GM23248 (cell line): ENCODE data around the gene DOK5. TPM values are rescaled to one million over a fixed set of nuclear protein-coding genes. Genes with fewer than 3 reads are reported as not detected.

Source experiments
- DNase-seq: peaks from one replicate; pipeline ENCODE4 v3.0.0-alpha.2; 2015
- H2AFZ ChIP-seq: fragments of 200-600 bp; sonication (generic); 2 replicates; pipeline ENCODE4 v1.6.1; 2016; ENCODE audit warnings: antibody characterized with exemption
- H3F3A ChIP-seq: fragments of 200-600 bp; sonication (generic); 2 replicates; pipeline ENCODE4 v1.6.1; 2016; ENCODE audit warnings: mild to moderate bottlenecking, antibody characterized with exemption, mixed run types; ENCODE audit not compliant: insufficient read depth
- H3K27ac ChIP-seq: fragments of 200-600 bp; sonication (generic); 2 replicates; pipeline ENCODE4 v1.5.1; 2016; ENCODE audit warnings: mild to moderate bottlenecking
- H3K27me3 ChIP-seq: fragments of 200-600 bp; sonication (generic); replicated peaks from 2 replicates; pipeline ENCODE4 v1.6.1; 2016; ENCODE audit warnings: mild to moderate bottlenecking; ENCODE audit not compliant: insufficient read depth
- H3K36me3 ChIP-seq: fragments of 200-600 bp; sonication (generic); 2 replicates; pipeline ENCODE4 v1.6.1; 2016; ENCODE audit warnings: low read depth, mild to moderate bottlenecking
- H3K4me1 ChIP-seq: fragments of 200-600 bp; sonication (generic); 2 replicates; pipeline ENCODE4 v1.6.1; 2016; ENCODE audit warnings: mild to moderate bottlenecking; ENCODE audit not compliant: insufficient read depth
- H3K4me2 ChIP-seq: fragments of 200-600 bp; sonication (generic); one replicate; pipeline ENCODE4 v1.6.1; 2016; ENCODE audit warnings: mild to moderate bottlenecking; ENCODE audit not compliant: unreplicated experiment
- H3K4me3 ChIP-seq: fragments of 200-600 bp; sonication (generic); 2 replicates; pipeline ENCODE4 v1.5.1; 2016; ENCODE audit warnings: mild to moderate bottlenecking
- H3K79me2 ChIP-seq: fragments of 200-600 bp; sonication (generic); 2 replicates; pipeline ENCODE4 v1.6.1; 2016; ENCODE audit warnings: mild to moderate bottlenecking; ENCODE audit not compliant: insufficient read depth
- H3K9ac ChIP-seq: fragments of 200-600 bp; sonication (generic); 2 replicates; pipeline ENCODE4 v1.6.1; 2016; ENCODE audit warnings: mild to moderate bottlenecking
- H3K9me2 ChIP-seq: fragments of 200-600 bp; sonication (generic); 2 replicates; pipeline ENCODE4 v1.6.1; 2016; ENCODE audit warnings: mixed run types, mild to moderate bottlenecking, moderate library complexity; ENCODE audit not compliant: insufficient read depth
- H3K9me3 ChIP-seq: fragments of 200-600 bp; sonication (generic); one replicate; pipeline ENCODE4 v1.6.1; 2017; ENCODE audit warnings: low read depth
- H4K20me1 ChIP-seq: fragments of 200-600 bp; sonication (generic); 2 replicates; pipeline ENCODE4 v1.6.0; 2016; ENCODE audit not compliant: insufficient read depth
- EZH2 ChIP-seq: fragments of 200-600 bp; sonication (generic); IDR thresholded peaks from 2 replicates; pipeline ENCODE4 v1.6.1; 2018; ENCODE audit warnings: antibody characterized with exemption, mild to moderate bottlenecking; ENCODE audit not compliant: insufficient read depth, poor library complexity, severe bottlenecking
- EZH2phosphoT487 ChIP-seq: fragments of 200-600 bp; sonication (generic); IDR thresholded peaks from 2 replicates; pipeline ENCODE4 v1.6.1; 2018; ENCODE audit warnings: antibody characterized with exemption, moderate library complexity, mild to moderate bottlenecking, low read depth; ENCODE audit not compliant: insufficient read depth
- WGBS, 2 experiments: methylation state at CpG; one replicate each; pipeline ENCODE4 v1.1.6; 2015 to 2017; ENCODE audit warnings: low lambda C conversion rate in 2 of 2, low coverage in 1 of 2; ENCODE audit errors: missing lambda C conversion rate in 2 of 2; 5-methylcytosine and 5-hydroxymethylcytosine counted together
- in situ Hi-C: fragments of 300-500 bp; cut with MboI; formaldehyde crosslinking; loops from 2 replicates; pipeline ENCODE4 v1.15.0; 2020
- polyA plus RNA-seq: library from polyadenylated mRNA; unstranded; fragments of >200 nt; fragmentation: Nextera tagmentation; extraction: Ambion mirVana; gene quantifications from 2 replicates; pipeline ENCODE4 v1.2.1, GENCODE V29; 2016
- total RNA-seq: library from RNA; depleted of rRNA; stranded (reverse); fragments of >200 nt; shearing (Covaris generic); gene quantifications from 2 replicates; pipeline ENCODE4 v1.2.3, GENCODE V29; 2014

The DOK5 gene
- total and polyA plus RNA-seq, 2 experiments from 2014 or later: 10.8 to 16.1 TPM

GRCh38 chr20:54566031-54566688, 90.8 kb downstream of the DOK5 start:
- 40 to 47% methylated on average over 5 of the region's 5 CpGs for WGBS, 2 experiments
- in situ Hi-C loops: no loop called here
- Histone ChIP-seq H3K9ac (no peak overlapping the region), H3K4me2 (peak overlapping the region; percentile 21), H3K79me2 (no peaks in the 10 kb centered on the region), H3K9me2 (no peaks in the 10 kb centered on the region), H3K4me1 (peaks cover 9% of the 10 kb centered on the region; the same call in 1 of the 2 replicates), H3K4me3 (no peak overlapping the region), H2AFZ (no peak overlapping the region), H3K36me3 (no peaks in the 10 kb centered on the region), H3K27ac (peak overlapping the region; percentile 38; the same call in 1 of the 2 replicates), H3K27me3 (no peaks in the 10 kb centered on the region), H4K20me1 (no peaks in the 10 kb centered on the region), H3K9me3 (no peaks in the 10 kb centered on the region), H3F3A (peaks cover 10% of the 10 kb centered on the region; the same call in 1 of the 2 replicates)
- TF ChIP-seq EZH2: no peak
- TF ChIP-seq EZH2phosphoT487: no peak
- peak; percentile 50 for DNase-seq

- no peak overlapping the region for H3K9ac ChIP-seq
Observed at GRCh38 chr20:54570561-54570960, 95.2 kb downstream of the DOK5 start.

GRCh38 chr20:54572665-54573435, 97.5 kb downstream of the DOK5 start:
- 90 to 94% methylated on average over 8 of the region's 8 CpGs for WGBS, 2 experiments

More at GRCh38 chr20:54570561-54570960, 95.2 kb downstream of the DOK5 start:
- Histone ChIP-seq H3K27ac (no peak overlapping the region), H2AFZ (no peak overlapping the region), H3K36me3 (no peaks in the 10 kb centered on the region), H3K9me2 (no peaks in the 10 kb centered on the region), H4K20me1 (no peaks in the 10 kb centered on the region), H3K9me3 (no peaks in the 10 kb centered on the region), H3K79me2 (no peaks in the 10 kb centered on the region), H3K4me3 (no peak overlapping the region), H3K27me3 (no peaks in the 10 kb centered on the region), H3K4me1 (peaks cover 9% of the 10 kb centered on the region; the same call in 1 of the 2 replicates), H3K4me2 (no peak overlapping the region), H3F3A (peaks cover 10% of the 10 kb centered on the region; the same call in 1 of the 2 replicates)
- DNase-seq: no peak
- 21 to 39% methylated on average over 2 of the region's 2 CpGs for WGBS, 2 experiments
- TF ChIP-seq EZH2 (no peak), EZH2phosphoT487 (no peak)
- in situ Hi-C loops: no loop called here

GRCh38 chr20:54573838-54574237, 98.4 kb downstream of the DOK5 start:
- no peak overlapping the region for H3K9ac ChIP-seq

More at GRCh38 chr20:54572665-54573435, 97.5 kb downstream of the DOK5 start:
- no peak overlapping the region for H3K27ac ChIP-seq
- TF ChIP-seq EZH2: no peak
- TF ChIP-seq EZH2phosphoT487: no peak
- H3K9me2 ChIP-seq: no peaks in the 10 kb centered on the region
- no peaks in the 10 kb centered on the region for H3F3A ChIP-seq
- DNase-seq: no peak
- no peak overlapping the region for H3K4me2 ChIP-seq
- no peaks in the 10 kb centered on the region for H3K36me3 ChIP-seq
- H3K79me2 ChIP-seq: no peaks in the 10 kb centered on the region
- H2AFZ ChIP-seq: no peak overlapping the region
- H4K20me1 ChIP-seq: no peaks in the 10 kb centered on the region
- no peak overlapping the region for H3K4me3 ChIP-seq
- no peaks in the 10 kb centered on the region for H3K4me1 ChIP-seq
- H3K9ac ChIP-seq: no peak overlapping the region
- H3K9me3 ChIP-seq: no peaks in the 10 kb centered on the region
- in situ Hi-C loops: no loop called here
- H3K27me3 ChIP-seq: no peaks in the 10 kb centered on the region

More at GRCh38 chr20:54573838-54574237, 98.4 kb downstream of the DOK5 start:
- H3K4me1 ChIP-seq: no peaks in the 10 kb centered on the region
- DNase-seq: no peak
- in situ Hi-C loops: no loop called here
- no peaks in the 10 kb centered on the region for H3F3A ChIP-seq
- no peaks in the 10 kb centered on the region for H3K9me3 ChIP-seq
- no peak overlapping the region for H2AFZ ChIP-seq
- TF ChIP-seq EZH2 (no peak), EZH2phosphoT487 (no peak)
- H3K9me2 ChIP-seq: no peaks in the 10 kb centered on the region
- WGBS, 2 experiments: 68 to 71% methylated on average over 6 of the region's 6 CpGs
- no peak overlapping the region for H3K4me3 ChIP-seq
- no peaks in the 10 kb centered on the region for H3K27me3 ChIP-seq
- H3K27ac ChIP-seq: no peak overlapping the region
- H3K4me2 ChIP-seq: no peak overlapping the region
- no peaks in the 10 kb centered on the region for H3K79me2 ChIP-seq
- H3K36me3 ChIP-seq: no peaks in the 10 kb centered on the region
- H4K20me1 ChIP-seq: no peaks in the 10 kb centered on the region
